ENCODE data around the gene TEX53.

The TEX53 gene

DNA sequence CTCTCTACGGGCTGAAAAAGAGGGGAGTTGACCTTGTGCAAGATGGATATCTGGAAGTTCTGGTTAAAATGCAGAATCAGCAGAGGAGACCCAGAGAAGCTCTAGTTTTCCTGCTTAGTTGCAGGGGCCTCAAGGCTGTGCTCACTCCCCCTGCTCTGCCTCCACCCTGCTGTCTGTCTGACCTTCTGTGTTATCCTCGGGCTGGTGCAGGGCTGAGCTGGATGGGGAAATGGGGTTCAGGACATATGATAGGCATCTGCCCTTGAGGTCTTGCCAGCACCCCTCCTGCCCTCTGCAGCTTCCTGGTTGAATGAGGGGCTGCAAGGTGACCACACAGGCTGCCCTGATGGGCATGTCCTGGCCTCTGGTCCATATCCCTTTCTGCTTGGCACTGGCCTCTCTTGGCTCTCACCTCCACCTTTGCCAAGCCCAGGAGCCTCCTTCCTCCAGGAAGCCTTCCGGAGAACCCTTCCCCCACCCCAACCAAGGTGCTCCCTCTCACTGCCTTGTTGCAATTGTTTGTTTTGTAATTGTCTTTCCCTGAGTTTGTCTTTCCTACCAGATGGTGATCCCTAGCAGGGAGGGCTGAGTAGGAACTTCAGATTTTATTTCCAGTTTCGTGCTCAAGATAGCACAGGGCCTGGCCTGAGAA lies 45.2 kb downstream of the TEX53 start:
- H3K9ac ChIP-seq (ENCODE audit: low read length in 5 of 5), result peak overlapping the region; percentile 68 to 86 (median 78)
- H3K4me3 ChIP-seq (ENCODE audit: low read depth in 1 of 5, low read length in 5 of 5), result peak overlapping the region; percentile 75 to 85 (median 77)
- H3K27ac ChIP-seq (ENCODE audit: low read depth, low read length), result peak overlapping the region; percentile 81
- no peaks in the 10 kb centered on the region for H3K36me3 ChIP-seq (ENCODE audit: control insufficient read depth in 5 of 5, insufficient read depth in 5 of 5, low read length in 5 of 5)
- H3K9me3 ChIP-seq (ENCODE audit: control insufficient read depth in 5 of 5, low read length in 5 of 5), result no peaks in the 10 kb centered on the region
- no peaks in the 10 kb centered on the region for H3K27me3 ChIP-seq (ENCODE audit: control insufficient read depth in 5 of 5, insufficient read depth in 4 of 5, low read length in 5 of 5)
- H3K4me1 ChIP-seq (ENCODE audit: control insufficient read depth in 5 of 5, insufficient read depth in 5 of 5, low read length in 5 of 5), result peaks cover 11 to 51% (median 48%) of the 10 kb centered on the region in 5 donors

- peak overlapping the region; percentile 75 to 85 (median 77) for H3K4me3 ChIP-seq (ENCODE audit: low read depth in 1 of 5, low read length in 5 of 5)
- peak overlapping the region; percentile 81 for H3K27ac ChIP-seq (ENCODE audit: low read depth, low read length)
- H3K36me3 ChIP-seq (ENCODE audit: control insufficient read depth in 5 of 5, insufficient read depth in 5 of 5, low read length in 5 of 5), result no peaks in the 10 kb centered on the region
- H3K9me3 ChIP-seq (ENCODE audit: control insufficient read depth in 5 of 5, low read length in 5 of 5), result no peaks in the 10 kb centered on the region
- no peaks in the 10 kb centered on the region for H3K27me3 ChIP-seq (ENCODE audit: control insufficient read depth in 5 of 5, insufficient read depth in 4 of 5, low read length in 5 of 5)
- H3K9ac ChIP-seq (ENCODE audit: low read length in 5 of 5), result peak overlapping the region; percentile 68 to 86 (median 78)
- H3K4me1 ChIP-seq (ENCODE audit: control insufficient read depth in 5 of 5, insufficient read depth in 5 of 5, low read length in 5 of 5), result peaks cover 12 to 52% (median 47%) of the 10 kb centered on the region in 5 donors
Observed at GRCh38 chr9:114611516-114612271, 45.9 kb downstream of the TEX53 start.

GRCh38 chr9:114608525-114608796 lies 49.1 kb downstream of the TEX53 start:
- Histone ChIP-seq H3K27me3 (ENCODE audit: control insufficient read depth in 5 of 5, insufficient read depth in 4 of 5, low read length in 5 of 5) (no peaks in the 10 kb centered on the region), H3K36me3 (ENCODE audit: control insufficient read depth in 5 of 5, insufficient read depth in 5 of 5, low read length in 5 of 5) (no peaks in the 10 kb centered on the region), H3K9me3 (ENCODE audit: control insufficient read depth in 5 of 5, low read length in 5 of 5) (no peaks in the 10 kb centered on the region), H3K4me1 (ENCODE audit: control insufficient read depth in 5 of 5, insufficient read depth in 5 of 5, low read length in 5 of 5) (peaks cover 10 to 67% (median 56%) of the 10 kb centered on the region in 5 donors), H3K9ac (ENCODE audit: low read length in 5 of 5) (no peak overlapping the region), H3K4me3 (ENCODE audit: low read depth in 1 of 5, low read length in 5 of 5) (no peak overlapping the region), H3K27ac (ENCODE audit: low read depth, low read length) (no peak overlapping the region)

DNA sequence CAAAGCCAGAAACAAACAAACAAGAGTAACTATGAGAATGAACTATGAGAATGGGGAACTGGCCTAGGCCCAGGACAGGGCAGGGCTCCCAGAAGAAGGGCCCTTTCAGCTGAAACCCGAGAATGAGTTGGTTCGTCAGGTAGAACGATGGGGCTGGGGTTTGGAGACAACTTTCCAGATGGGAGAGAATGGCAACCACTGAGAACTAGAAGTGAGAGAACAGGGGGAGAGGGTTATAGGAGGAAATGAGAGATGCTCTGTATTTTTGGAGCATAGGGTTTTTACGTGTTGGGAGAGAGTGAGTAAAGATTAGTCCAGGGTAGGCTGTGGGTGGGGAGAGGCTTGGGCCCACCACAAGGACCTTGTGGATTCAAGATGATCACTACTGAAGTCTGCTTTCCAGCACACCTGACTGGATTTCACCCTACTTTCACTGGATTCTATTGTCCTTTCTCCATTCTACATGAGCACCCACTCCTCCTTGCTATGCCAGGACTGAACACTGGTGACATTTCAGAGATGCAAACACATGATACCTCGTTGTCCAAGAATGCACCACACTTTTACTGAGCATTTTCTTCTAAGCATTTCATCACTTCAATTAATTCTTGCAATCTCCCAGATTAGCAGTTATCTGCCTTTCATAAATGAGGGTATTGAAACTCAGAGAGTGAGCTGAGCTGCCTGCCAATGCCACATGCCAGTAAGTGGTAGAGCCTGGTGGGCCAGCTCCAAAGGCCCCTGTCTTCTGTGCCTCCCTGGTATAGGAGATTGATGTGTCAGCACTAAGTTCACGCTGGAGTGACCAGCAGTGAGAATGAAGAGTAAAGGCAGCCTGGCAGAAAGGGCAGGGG lies 49.7 kb downstream of the TEX53 start:
- Histone ChIP-seq H3K4me1 (ENCODE audit: control insufficient read depth in 5 of 5, insufficient read depth in 5 of 5, low read length in 5 of 5) (peaks cover 10 to 67% (median 50%) of the 10 kb centered on the region in 5 donors), H3K27ac (ENCODE audit: low read depth, low read length) (peak overlapping the region; percentile 82), H3K9me3 (ENCODE audit: control insufficient read depth in 5 of 5, low read length in 5 of 5) (no peaks in the 10 kb centered on the region), H3K27me3 (ENCODE audit: control insufficient read depth in 5 of 5, insufficient read depth in 4 of 5, low read length in 5 of 5) (no peaks in the 10 kb centered on the region), H3K4me3 (ENCODE audit: low read depth in 1 of 5, low read length in 5 of 5) (no peak overlapping the region), H3K36me3 (ENCODE audit: control insufficient read depth in 5 of 5, insufficient read depth in 5 of 5, low read length in 5 of 5) (no peaks in the 10 kb centered on the region), H3K9ac (ENCODE audit: low read length in 5 of 5) (no peak overlapping the region)

GRCh38 chr9:114606597-114607207 lies 50.9 kb downstream of the TEX53 start:
- Histone ChIP-seq H3K9me3 (ENCODE audit: control insufficient read depth in 5 of 5, low read length in 5 of 5) (peaks cover 0 to 5% (median 0%) of the 10 kb centered on the region in 5 donors), H3K9ac (ENCODE audit: low read length in 5 of 5) (peak overlapping the region in 3 of 5 donors; percentile 6 to 51 (median 46)), H3K27ac (ENCODE audit: low read depth, low read length) (peak overlapping the region; percentile 82), H3K4me1 (ENCODE audit: control insufficient read depth in 5 of 5, insufficient read depth in 5 of 5, low read length in 5 of 5) (peaks cover 2 to 59% (median 38%) of the 10 kb centered on the region in 5 donors), H3K36me3 (ENCODE audit: control insufficient read depth in 5 of 5, insufficient read depth in 5 of 5, low read length in 5 of 5) (no peaks in the 10 kb centered on the region), H3K4me3 (ENCODE audit: low read depth in 1 of 5, low read length in 5 of 5) (no peak overlapping the region), H3K27me3 (ENCODE audit: control insufficient read depth in 5 of 5, insufficient read depth in 4 of 5, low read length in 5 of 5) (no peaks in the 10 kb centered on the region)

Measured in subcutaneous abdominal adipose tissue (tissue), 5 donors.